ENCODE results near the gene ANKRD13B.

- peak; percentile 61 for TF ChIP-seq CTCF (IDR thresholded peaks at IDR 0.05; ENCODE audit: low read depth, low read length)
- no peak for TF ChIP-seq EZH2phosphoT487 (IDR thresholded peaks at IDR 0.05; ENCODE audit: low read depth)
Observed at GRCh38 chr17:29593591-29594518, 923 bp downstream of the ANKRD13B start.
